ENCODE data around the gene CAMK2B.
"Not testable (repeated sequence)": the region's sequence is repeated elsewhere in the genome, so short reads cannot be mapped to it uniquely, and the experiment has no call there.

Gene CAMK2B

GRCh38 chr7:44212581-44213184 lies 112.7 kb downstream of the CAMK2B start:
- DNase-seq, result no peak

- no peak for DNase-seq
Measured at GRCh38 chr7:44212018-44212417, 113.4 kb downstream of the CAMK2B start.

- DNase-seq, result no peak
Measured at GRCh38 chr7:44211126-44211675, 114.2 kb downstream of the CAMK2B start.

- no peak for DNase-seq
Measured at GRCh38 chr7:44210107-44210506, 115.3 kb downstream of the CAMK2B start.

GRCh38 chr7:44208085-44208484 lies 117.3 kb downstream of the CAMK2B start:
- no peak for DNase-seq

GRCh38 chr7:44206008-44206407 lies 119.4 kb downstream of the CAMK2B start:
- DNase-seq, result no peak

- no peak for DNase-seq
Measured at GRCh38 chr7:44201813-44202212, 123.6 kb downstream of the CAMK2B start.

GRCh38 chr7:44200699-44201461 lies 124.5 kb downstream of the CAMK2B start, which contains the start of gene YKT6:
Gene YKT6 (plus strand): TSS chr7:44200978. CDS start chr7:44201136, 158 bp downstream.
- peak; percentile 99 for DNase-seq

- DNase-seq, result not testable (repeated sequence)
Measured at GRCh38 chr7:44200163-44200562, 125.2 kb downstream of the CAMK2B start.

GRCh38 chr7:44197474-44197873 lies 127.9 kb downstream of the CAMK2B start:
- DNase-seq, result no peak

- DNase-seq, result peak; percentile 40
Measured at GRCh38 chr7:44196450-44196872, 128.9 kb downstream of the CAMK2B start.

GRCh38 chr7:44195889-44196288 lies 129.5 kb downstream of the CAMK2B start:
- DNase-seq, result no peak

- DNase-seq, result no peak
Measured at GRCh38 chr7:44194562-44195145, 130.7 kb downstream of the CAMK2B start.

GRCh38 chr7:44194069-44194468 lies 131.3 kb downstream of the CAMK2B start:
- no peak for DNase-seq

GRCh38 chr7:44193011-44193802 lies 132.2 kb downstream of the CAMK2B start:
- no peak for DNase-seq

GRCh38 chr7:44191171-44191570 lies 134.2 kb downstream of the CAMK2B start:
- DNase-seq, result no peak

- no peak for DNase-seq
Measured at GRCh38 chr7:44189993-44190872, 135.2 kb downstream of the CAMK2B start.

GRCh38 chr7:44189286-44189992 lies 136.0 kb downstream of the CAMK2B start, which contains the start of gene GCK:
Gene GCK (minus strand): TSS chr7:44189439. CDS start chr7:44188953, 486 bp downstream.
- peak; percentile 96 for DNase-seq

GRCh38 chr7:44188480-44189225 lies 136.7 kb downstream of the CAMK2B start:
- no peak for DNase-seq
